ENCODE measurements around the gene PHLPP1.
"Not testable (repeated sequence)": the region's sequence is repeated elsewhere in the genome, so short reads cannot be mapped to it uniquely, and the experiment has no call there.

The PHLPP1 gene

DNA sequence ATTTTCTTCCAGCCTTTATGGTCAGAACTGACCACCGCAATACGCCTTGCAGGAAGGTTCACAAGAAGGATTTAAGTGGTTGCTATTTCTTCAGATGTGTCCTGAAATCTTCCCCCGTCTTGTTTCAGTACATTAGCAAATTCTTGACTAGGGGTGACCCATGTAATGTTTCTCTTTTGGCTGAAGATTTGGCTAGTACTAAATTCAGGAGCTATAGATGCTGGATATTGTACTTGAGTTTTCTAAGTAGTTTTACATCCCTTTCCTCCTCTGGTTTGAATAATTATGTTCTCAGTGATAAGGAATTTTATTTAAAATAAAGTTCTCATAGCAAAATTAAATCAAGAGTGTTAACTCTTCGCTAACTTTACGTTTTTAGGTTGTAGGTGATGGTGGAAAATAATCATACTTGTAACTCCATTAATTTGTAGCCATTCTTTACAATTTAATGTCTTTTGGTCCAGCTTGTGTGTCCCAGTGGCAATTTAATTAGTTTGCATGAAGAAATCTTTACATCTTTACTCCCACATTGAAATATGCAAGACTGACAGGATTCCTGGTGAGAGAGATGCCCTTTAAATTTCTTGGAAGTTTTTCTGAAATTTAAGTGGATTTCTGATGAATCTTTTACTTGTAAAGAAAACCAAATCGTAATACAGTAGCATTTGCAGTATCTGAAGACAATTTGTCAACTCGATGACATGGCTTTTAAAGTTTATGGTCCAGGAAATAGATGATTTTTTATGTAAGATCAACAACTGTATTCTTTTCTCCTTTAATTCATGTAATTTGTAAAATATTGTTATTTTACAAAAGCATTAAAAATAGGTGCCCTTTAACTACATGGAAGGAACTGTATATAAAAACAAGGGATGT is 2.8 kb downstream of the PHLPP1 start:
- DNase-seq = no peak

DNA sequence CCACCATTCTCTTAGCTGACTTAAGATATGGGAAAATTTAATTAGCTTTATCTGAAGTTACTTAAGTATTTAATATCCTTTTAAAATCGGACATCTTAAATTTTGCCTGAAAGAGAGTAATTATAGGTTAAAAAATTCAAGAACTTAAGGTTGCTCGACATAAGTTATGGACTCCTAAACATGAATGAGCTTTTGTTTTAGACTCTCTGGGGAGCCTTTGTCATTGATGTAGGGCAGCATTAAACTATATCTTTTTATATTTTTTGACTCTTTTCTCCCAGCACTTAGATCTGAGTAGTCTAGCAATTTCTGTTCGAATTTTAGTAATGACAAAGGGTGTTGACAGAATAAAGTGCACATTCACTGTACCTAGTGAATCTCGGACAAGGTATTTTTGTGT is 4.7 kb downstream of the PHLPP1 start:
- no peak for DNase-seq

DNA sequence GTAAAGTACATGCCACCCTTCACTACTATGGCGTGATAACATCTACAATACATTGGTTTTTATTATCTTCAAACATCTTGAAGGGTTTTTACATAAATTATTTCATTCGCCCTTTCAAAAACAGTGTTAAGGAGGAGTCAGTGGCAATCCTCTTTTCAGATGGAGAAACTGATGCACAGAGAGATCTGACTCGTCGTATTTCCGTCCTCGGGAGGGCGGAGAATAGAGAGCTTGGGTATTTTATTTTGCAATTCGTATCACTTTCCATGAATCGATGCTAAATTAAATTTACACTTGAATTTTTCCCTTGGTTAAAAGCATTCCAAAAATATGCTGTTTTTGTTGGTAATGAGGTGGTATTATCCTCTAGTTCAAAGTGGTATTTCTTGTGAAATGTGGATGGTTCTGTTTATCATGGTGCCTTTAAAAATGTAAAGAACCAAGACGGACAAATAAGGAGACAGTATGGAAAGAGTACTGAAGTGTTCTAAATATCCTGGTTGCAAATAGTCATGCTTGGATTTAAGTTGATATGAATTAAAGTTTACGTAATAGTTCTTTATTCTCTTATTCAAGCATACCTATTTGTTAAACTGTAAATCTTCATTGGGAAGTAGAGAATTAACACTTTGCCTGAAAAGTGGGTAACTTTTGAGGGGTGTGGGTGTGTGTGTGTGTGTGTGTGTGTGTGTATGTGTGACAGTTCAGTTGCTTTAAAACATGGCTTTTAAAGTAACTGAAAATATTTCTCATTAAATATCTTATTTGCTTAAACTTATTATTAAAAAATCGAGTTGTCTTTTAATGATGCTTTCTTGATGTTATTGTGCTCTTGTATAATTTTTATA is 5.6 kb downstream of the PHLPP1 start:
- DNase-seq = no peak

- no peak for DNase-seq
Observed at GRCh38 chr18:62721839-62722795, 6.8 kb downstream of the PHLPP1 start.

DNA sequence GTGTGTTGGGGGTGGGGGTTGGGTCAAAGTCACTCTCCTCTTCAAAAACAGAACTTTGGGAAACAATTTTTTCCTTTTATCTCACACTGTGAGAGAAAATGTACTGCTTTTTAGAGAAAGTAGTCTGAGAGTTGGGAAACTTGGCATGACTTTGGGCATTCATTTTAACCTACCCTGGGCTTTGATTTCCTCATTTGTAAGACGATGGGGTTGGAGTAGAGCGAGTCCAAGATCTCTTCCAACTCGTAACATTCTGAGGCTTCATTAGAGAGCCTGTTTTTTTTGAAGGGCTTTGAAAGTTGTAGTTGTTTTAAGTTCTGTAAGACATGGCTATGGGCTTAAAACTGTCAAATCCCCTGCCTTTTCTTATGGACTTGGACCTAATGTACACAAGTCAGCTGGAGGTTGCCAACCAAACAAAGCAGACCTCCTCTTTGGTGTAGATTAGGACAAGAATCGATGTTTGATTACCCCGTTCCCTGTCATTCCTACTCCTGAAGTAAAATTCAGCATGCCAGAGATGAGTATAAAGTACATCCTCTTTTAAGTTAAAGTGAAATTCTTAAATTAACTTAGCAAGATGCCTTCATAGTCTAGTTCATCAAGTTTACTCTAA is 8.4 kb downstream of the PHLPP1 start:
- no peak for DNase-seq

GRCh38 chr18:62725896-62726295 is 10.6 kb downstream of the PHLPP1 start:
- DNase-seq = no peak

- DNase-seq = no peak
Observed at GRCh38 chr18:62728254-62728653, 12.9 kb downstream of the PHLPP1 start.

DNA sequence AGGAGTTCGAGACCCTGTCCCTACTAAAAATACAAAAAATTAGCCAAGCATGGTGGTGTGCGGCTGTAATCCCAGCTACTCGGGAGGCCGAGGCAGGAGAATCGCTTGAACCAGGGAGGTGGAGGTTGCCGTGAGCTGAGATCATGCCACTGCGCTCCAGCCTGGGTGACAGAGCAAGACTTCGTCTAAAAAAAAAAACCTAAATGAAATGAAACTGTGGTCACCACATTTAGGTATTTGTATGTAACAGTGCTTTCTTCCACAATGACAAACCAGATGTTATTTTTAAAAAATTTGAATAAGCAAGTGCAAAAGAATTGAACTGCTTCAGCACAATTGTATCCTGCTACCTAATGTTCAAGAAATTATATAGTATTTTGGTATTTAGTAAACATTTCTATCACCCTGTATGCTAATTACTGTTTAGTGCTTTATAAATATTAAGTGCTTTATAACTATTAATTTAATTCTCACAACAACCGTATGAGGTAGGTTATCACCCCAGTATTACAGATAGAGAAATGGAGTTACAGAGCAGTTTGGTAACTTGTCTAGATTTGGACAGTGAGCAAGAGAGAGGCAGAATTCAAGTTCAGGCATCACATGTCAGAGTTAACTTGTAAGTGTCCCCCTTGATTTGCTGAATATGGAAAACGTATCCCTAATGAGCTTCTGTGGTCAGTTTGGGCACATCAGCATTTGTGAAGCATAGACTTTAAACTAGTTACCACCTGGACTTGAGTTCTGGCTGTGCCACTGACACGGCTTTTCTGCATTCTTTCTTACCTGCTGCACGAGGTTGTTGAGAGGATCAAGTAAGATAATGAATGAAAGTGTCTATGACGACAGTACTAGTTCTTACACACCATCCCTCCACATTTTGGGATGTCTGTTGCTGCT is 14.4 kb downstream of the PHLPP1 start:
- DNase-seq = no peak

DNA sequence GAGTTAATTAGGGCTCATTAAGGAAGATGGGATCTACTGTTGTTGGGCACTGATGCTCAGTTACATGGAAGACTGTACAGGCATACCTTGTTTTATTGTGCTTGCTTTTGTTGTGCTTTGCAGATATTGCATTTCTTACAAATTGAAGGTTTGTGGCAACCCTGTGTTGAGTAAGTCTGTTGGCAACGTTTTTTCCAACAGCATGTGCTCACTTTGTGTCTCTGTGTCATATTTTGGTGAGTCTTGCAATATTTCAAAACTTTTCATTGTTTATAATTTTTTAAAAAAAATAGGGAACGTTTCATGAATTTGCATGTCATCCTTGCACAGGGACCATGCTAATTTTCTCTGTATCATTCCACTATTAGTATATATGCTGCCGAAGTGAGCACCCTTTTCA is 15.6 kb downstream of the PHLPP1 start:
- DNase-seq = no peak

DNA sequence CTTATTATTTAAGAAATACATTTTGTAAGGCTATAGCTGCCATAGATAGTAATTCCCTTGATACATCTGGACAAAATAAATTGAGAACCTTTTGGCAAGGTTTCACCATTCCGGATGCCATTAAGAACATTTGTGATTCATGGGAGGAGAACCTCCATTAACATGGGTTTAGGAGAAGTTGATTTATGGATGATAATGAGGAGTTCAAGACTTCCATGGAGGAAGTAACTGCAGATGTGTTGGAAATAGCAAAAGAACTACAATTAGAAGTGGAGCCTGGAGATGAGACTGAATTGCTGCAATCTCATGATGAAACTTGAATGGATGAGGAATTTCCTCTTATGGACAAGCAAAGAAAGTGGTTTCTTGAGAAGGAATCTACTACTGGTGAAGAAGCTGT is 17.3 kb downstream of the PHLPP1 start:
- DNase-seq = no peak

DNA sequence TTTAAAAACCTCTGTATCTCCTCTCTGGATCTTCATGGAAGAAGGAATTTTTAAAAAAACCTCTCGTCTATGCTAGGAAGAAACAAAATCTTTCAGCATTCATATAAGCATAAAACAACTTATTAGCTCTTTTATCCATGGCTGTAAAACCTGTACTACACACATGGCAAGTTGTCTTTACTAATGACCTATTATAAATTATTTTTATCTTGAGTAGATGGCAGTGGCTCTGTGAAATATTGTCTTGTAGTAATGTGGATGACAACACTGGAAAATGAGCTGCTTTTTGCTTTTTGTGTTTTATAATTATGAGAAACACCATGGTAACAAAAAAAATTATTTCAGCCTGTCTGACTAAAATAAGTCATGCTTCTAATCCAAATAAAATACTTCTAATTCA is 18.9 kb downstream of the PHLPP1 start:
- DNase-seq = no peak

DNA sequence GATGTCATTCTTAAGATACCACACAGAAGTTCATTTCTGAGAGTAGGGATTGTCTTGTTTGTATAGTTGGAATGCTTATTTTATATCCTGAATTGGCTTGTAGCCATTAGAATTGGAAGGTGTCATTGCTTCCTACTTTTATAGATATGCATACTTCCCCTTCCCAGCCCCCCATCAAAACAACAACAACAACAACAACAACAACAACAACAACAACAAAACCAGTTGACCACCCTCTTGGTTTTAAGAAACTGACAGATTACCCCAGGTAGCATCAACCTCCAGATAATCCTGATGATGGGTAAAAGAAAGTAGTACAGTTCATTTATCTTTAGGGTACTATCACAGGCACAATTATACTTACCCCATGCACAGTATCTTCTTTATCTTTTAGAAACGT is 20.0 kb downstream of the PHLPP1 start:
- DNase-seq = no peak

GRCh38 chr18:62736077-62736855 is 20.9 kb downstream of the PHLPP1 start:
- no peak for DNase-seq

DNA sequence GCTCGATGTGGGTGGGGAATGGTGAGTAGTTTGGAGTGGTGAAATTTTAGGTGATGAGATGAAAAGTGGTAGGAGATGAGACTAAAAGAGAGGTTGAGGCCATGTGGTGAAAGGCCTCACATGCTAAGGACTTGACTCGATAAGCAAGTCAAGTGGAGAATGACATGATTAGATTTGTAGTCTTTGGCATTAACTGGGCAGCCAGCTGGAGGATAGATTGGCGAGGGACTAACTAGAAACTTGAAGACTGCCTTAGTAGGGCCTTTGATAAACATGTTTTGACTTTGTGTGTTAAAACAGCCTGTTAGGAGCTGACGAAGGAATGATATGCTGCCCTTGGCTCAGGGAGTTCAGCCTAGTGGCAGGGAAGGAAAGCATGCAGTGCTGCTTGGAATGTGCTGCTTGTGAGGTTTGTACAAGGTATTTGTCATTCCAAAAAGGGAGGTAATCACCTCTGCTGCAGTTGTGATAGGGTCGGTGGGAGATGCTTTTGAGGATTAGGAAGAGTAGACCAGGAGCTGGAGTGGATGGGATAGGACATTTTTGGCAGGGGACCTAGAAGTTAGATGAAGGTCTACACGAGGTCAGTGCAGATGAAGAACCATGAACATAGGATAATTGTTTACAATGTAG is 22.0 kb downstream of the PHLPP1 start:
- DNase-seq = no peak

- no peak for DNase-seq
Observed at GRCh38 chr18:62738639-62739038, 23.3 kb downstream of the PHLPP1 start.

- no peak for DNase-seq
Observed at GRCh38 chr18:62739911-62740310, 24.6 kb downstream of the PHLPP1 start.

GRCh38 chr18:62740650-62741049 is 25.3 kb downstream of the PHLPP1 start:
- not testable (repeated sequence) for DNase-seq

GRCh38 chr18:62741118-62741566 is 25.8 kb downstream of the PHLPP1 start:
- DNase-seq = no peak

DNA sequence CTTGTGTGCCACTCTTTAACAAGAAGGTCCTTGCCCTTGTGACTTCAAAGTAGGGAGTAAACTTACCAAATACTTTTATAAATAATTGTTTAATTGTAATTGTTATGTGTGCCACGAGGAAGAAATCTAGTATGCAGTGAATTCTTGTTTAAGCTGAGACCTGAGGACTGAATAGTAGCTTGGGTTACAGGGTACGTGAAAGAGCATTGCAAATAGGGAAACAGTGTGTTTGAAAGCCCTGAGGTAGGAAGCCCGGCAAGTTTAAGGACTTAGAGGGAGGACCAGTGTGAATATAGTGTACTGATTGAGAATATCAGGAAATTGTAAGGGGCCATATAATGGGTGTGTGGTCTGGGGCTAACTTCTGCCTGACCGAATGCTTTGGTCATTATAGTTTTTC is 26.2 kb downstream of the PHLPP1 start:
- no peak for DNase-seq

Data from CD4-positive, alpha-beta T cell treated with Interferon alpha-2 for 1 hour (primary cell).